RWPE2 (cell line): ENCODE data around the gene CAPN1.

ENCODE experiments used
- ATAC-seq: fragments of 200-7000 bp; cut with Tn5 transposase; 3 replicates; pipeline ENCODE4 v1.9.1; 2021; ENCODE audit warnings: low read depth
- DNase-seq: peaks from one replicate; pipeline ENCODE4 v3.0.0-alpha.2; 2020; ENCODE audit warnings: low spot score
- H3K27ac ChIP-seq: fragments of 450-650 bp; 2 replicates; pipeline ENCODE4 v1.5.1; 2017; ENCODE audit warnings: mild to moderate bottlenecking; ENCODE audit not compliant: poor library complexity, severe bottlenecking
- H3K27me3 ChIP-seq: fragments of 250-450 bp; sonication (Bioruptor Pico); 2 replicates; pipeline ENCODE4 v1.5.1; 2021; ENCODE audit warnings: mild to moderate bottlenecking, moderate library complexity; ENCODE audit not compliant: insufficient read depth, poor library complexity, severe bottlenecking
- H3K36me3 ChIP-seq: fragments of 250-450 bp; sonication (Bioruptor Pico); 2 replicates; pipeline ENCODE4 v1.5.1; 2020; ENCODE audit warnings: low read depth, mild to moderate bottlenecking, moderate library complexity
- H3K4me1 ChIP-seq: fragments of 250-450 bp; sonication (Bioruptor Pico); 2 replicates; pipeline ENCODE4 v1.5.1; 2021; ENCODE audit warnings: mild to moderate bottlenecking, moderate library complexity; ENCODE audit not compliant: insufficient read depth, poor library complexity, severe bottlenecking
- H3K4me3 ChIP-seq: fragments of 250-450 bp; sonication (Bioruptor Pico); 2 replicates; pipeline ENCODE4 v1.5.1; 2021; ENCODE audit warnings: mild to moderate bottlenecking, moderate library complexity; ENCODE audit not compliant: severe bottlenecking
- H3K9me3 ChIP-seq: fragments of 250-450 bp; sonication (Bioruptor Pico); 2 replicates; pipeline ENCODE4 v1.5.1; 2021; ENCODE audit warnings: mild to moderate bottlenecking, moderate library complexity; ENCODE audit not compliant: severe bottlenecking
- CTCF ChIP-seq: fragments of 450-650 bp; IDR thresholded peaks from one replicate; pipeline ENCODE4 v1.5.1; 2017; ENCODE audit warnings: mild to moderate bottlenecking, moderate library complexity; ENCODE audit not compliant: poor library complexity, severe bottlenecking

The CAPN1 gene

GRCh38 chr11:65188486-65188885 is 6.8 kb downstream of the CAPN1 start:
- H3K4me3 ChIP-seq = no peak overlapping the region
- peaks cover 93% of the 10 kb centered on the region for H3K36me3 ChIP-seq
- DNase-seq = peak; percentile 36
- ATAC-seq = no peak
- H3K27ac ChIP-seq = no peak overlapping the region
- no peaks in the 10 kb centered on the region for H3K9me3 ChIP-seq
- H3K4me1 ChIP-seq = peaks cover 6% of the 10 kb centered on the region
- no peak for TF ChIP-seq CTCF
- H3K27me3 ChIP-seq = no peaks in the 10 kb centered on the region

DNA sequence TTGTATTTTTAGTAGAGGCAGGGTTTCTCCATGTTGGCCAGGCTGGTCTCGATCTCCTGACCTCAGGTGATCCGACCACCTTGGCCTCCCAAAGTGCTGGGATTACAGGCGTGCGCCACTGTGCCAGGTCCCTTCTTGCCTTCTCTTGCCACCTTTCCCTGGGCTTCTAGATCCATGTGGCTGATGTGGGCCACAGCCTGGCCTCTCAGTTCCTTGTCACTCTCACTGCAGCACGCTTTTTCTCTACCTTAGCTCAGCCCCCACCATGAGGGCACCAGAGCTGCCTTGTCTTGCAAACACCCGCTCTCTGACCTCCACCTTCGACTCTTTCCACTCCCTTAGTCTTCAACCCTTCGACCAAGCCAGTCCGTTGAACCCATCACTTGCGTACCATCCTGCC is 7.5 kb downstream of the CAPN1 start:
- H3K36me3 ChIP-seq = peaks cover 93% of the 10 kb centered on the region

GRCh38 chr11:65194564-65194963 is 12.8 kb downstream of the CAPN1 start:
- no peak for DNase-seq
- no peak overlapping the region for H3K4me3 ChIP-seq
- H3K36me3 ChIP-seq = peaks cover 91% of the 10 kb centered on the region
- H3K27me3 ChIP-seq = no peaks in the 10 kb centered on the region
- no peak for TF ChIP-seq CTCF
- no peaks in the 10 kb centered on the region for H3K4me1 ChIP-seq
- H3K9me3 ChIP-seq = no peaks in the 10 kb centered on the region
- H3K27ac ChIP-seq = no peak overlapping the region
- ATAC-seq = no peak

More for the DNA sequence above, 7.5 kb downstream of the CAPN1 start:
- ATAC-seq (no peak), DNase-seq (peak; percentile 20)
- TF ChIP-seq CTCF = no peak
- no peaks in the 10 kb centered on the region for H3K27me3 ChIP-seq
- no peak overlapping the region for H3K27ac ChIP-seq
- H3K4me1 ChIP-seq = peaks cover under 1% of the 10 kb centered on the region
- no peak overlapping the region for H3K4me3 ChIP-seq
- H3K9me3 ChIP-seq = no peaks in the 10 kb centered on the region

GRCh38 chr11:65204143-65204542 is 22.4 kb downstream of the CAPN1 start:
- Histone ChIP-seq H3K9me3 (no peaks in the 10 kb centered on the region), H3K27ac (no peak overlapping the region), H3K36me3 (peaks cover 91% of the 10 kb centered on the region), H3K4me1 (no peaks in the 10 kb centered on the region), H3K27me3 (no peaks in the 10 kb centered on the region), H3K4me3 (no peak overlapping the region)
- no peak for TF ChIP-seq CTCF
- DNase-seq = no peak
- ATAC-seq = no peak

GRCh38 chr11:65204646-65205601 is 23.2 kb downstream of the CAPN1 start:
- DNase-seq (no peak), ATAC-seq (peak; percentile 40; the same call in 1 of the 3 replicates)
- Histone ChIP-seq H3K4me3 (no peak overlapping the region), H3K4me1 (no peaks in the 10 kb centered on the region), H3K27me3 (no peaks in the 10 kb centered on the region), H3K36me3 (peaks cover 91% of the 10 kb centered on the region), H3K27ac (no peak overlapping the region), H3K9me3 (no peaks in the 10 kb centered on the region)
- peak; percentile 87 for TF ChIP-seq CTCF
